A549 (cell line): Measurements from ENCODE around the gene NMNAT2. TPM values are rescaled to one million over a fixed set of nuclear protein-coding genes. Genes with fewer than 3 reads are reported as not detected.

Source experiments
- ATAC-seq, 2 experiments: fragments of 200-7000 bp in 1 of 2; fragments of >200 bp in 1 of 2; cut with Nextera tagmentation in 1 of 2; cut with Tn5 transposase in 1 of 2; 3 replicates each; pipeline versions ENCODE4 v1.8.0 to v1.9.1; 2018 to 2020; ENCODE audit warnings: mild to moderate bottlenecking in 1 of 2, moderate library complexity in 1 of 2
- CTCF ChIA-PET: fragments of 300-600 bp; sonication (Branson Sonifier 250); formaldehyde crosslinking; extraction: SDS; loops from one replicate; lab custom pipeline; 2021; ENCODE audit warnings: antibody characterized with exemption, inconsistent platforms; lab: Yijun Ruan, JAX
- POLR2A ChIA-PET: fragments of 350-600 bp; formaldehyde crosslinking; extraction: SDS; loops from one replicate; lab custom pipeline; 2021; ENCODE audit warnings: antibody characterized with exemption, inconsistent platforms; lab: Yijun Ruan, JAX
- DNase-seq, 2 experiments: peaks; one replicate each; pipeline versions ENCODE4 v3.0.0 to v3.0.0-alpha.2; 2011 to 2016; ENCODE audit warnings: low read depth in 1 of 2, low spot score in 1 of 2
- FAIRE-seq: peaks from 2 replicates; lab custom pipeline; 2011; peaks lifted over from hg19 to GRCh38; lab: Jason Lieb, UNC
- H3K27ac ChIP-seq, 2 experiments: fragments of >200 bp; sonication (Bioruptor Twin); formaldehyde crosslinking; 3 replicates each; pipeline ENCODE4 v1.5.1; 2016 to 2017
- H3K4me1 ChIP-seq: fragments of >200 bp; sonication (Bioruptor Twin); formaldehyde crosslinking; 3 replicates; pipeline ENCODE4 v1.6.1; 2016
- H3K4me2 ChIP-seq: fragments of >200 bp; sonication (Bioruptor Twin); formaldehyde crosslinking; 3 replicates; pipeline ENCODE4 v1.6.1; 2016
- H3K4me3 ChIP-seq: fragments of >200 bp; sonication (Bioruptor Twin); formaldehyde crosslinking; 3 replicates; pipeline ENCODE4 v1.5.1; 2016
- H3K9me3 ChIP-seq: fragments of >200 bp; sonication (Bioruptor Twin); formaldehyde crosslinking; 3 replicates; pipeline ENCODE4 v1.6.1; 2016
- ATOH8 ChIP-seq: fragments of 250-450 bp; sonication (Bioruptor Pico); IDR thresholded peaks from 2 replicates; pipeline ENCODE4 v1.5.0; 2020; ENCODE audit warnings: low read depth, mild to moderate bottlenecking, moderate library complexity
- BCL3 ChIP-seq: fragments of >200 bp; sonication (Bioruptor Twin); formaldehyde crosslinking; IDR thresholded peaks from 3 replicates; pipeline ENCODE4 v1.6.1; 2016
- CBX2 ChIP-seq: fragments of 200-600 bp; sonication (generic); IDR thresholded peaks from 2 replicates; pipeline ENCODE4 v1.6.1; 2016; ENCODE audit warnings: low read depth, mild to moderate bottlenecking, borderline replicate concordance
- CBX8 ChIP-seq: fragments of 200-600 bp; sonication (generic); IDR thresholded peaks from 2 replicates; pipeline ENCODE4 v1.6.1; 2016
- CEBPB ChIP-seq, 2 experiments: fragments of >200 bp in 1 of 2; sonication (Bioruptor Twin) in 1 of 2; formaldehyde crosslinking in 1 of 2; IDR thresholded peaks; 2 replicates each; pipeline ENCODE4 v1.6.1; 2012 to 2016
- CHD4 ChIP-seq: fragments of 200-600 bp; sonication (generic); IDR thresholded peaks from 2 replicates; pipeline ENCODE4 v1.6.1; 2016; ENCODE audit warnings: antibody characterized with exemption, mild to moderate bottlenecking, borderline replicate concordance
- EHF ChIP-seq: fragments of 250-450 bp; sonication (Bioruptor Pico); IDR thresholded peaks from 2 replicates; pipeline ENCODE4 v1.5.0; 2020; ENCODE audit warnings: mild to moderate bottlenecking
- EP300 ChIP-seq, 2 experiments: fragments of >200 bp; sonication (Bioruptor Twin); formaldehyde crosslinking; IDR thresholded peaks; 2 replicates in 1 of 2; 3 replicates in 1 of 2; pipeline ENCODE4 v1.6.1; 2016 to 2017
- FOSL2 ChIP-seq, 2 experiments: fragments of 450-650 bp in 1 of 2; fragments of >200 bp in 1 of 2; sonication (Bioruptor Twin) in 1 of 2; formaldehyde crosslinking; IDR thresholded peaks; 2 replicates each; pipeline versions ENCODE4 v1.5.0 to v1.6.1; 2016 to 2020; ENCODE audit warnings: mild to moderate bottlenecking in 1 of 2, moderate library complexity in 1 of 2
- HDAC2 ChIP-seq: fragments of 200-600 bp; sonication (generic); IDR thresholded peaks from 2 replicates; pipeline ENCODE4 v1.6.1; 2016
- HES2 ChIP-seq: fragments of >200 bp; sonication (Bioruptor Twin); formaldehyde crosslinking; IDR thresholded peaks from 2 replicates; pipeline ENCODE4 v1.6.1; 2016
- HEYL ChIP-seq: fragments of 250-450 bp; sonication (Bioruptor Pico); IDR thresholded peaks from 2 replicates; pipeline ENCODE4 v1.8.0; 2021; ENCODE audit warnings: mild to moderate bottlenecking, moderate library complexity
- HOXA7 ChIP-seq: fragments of 250-450 bp; sonication (Bioruptor Pico); IDR thresholded peaks from 2 replicates; pipeline ENCODE4 v1.5.0; 2020; ENCODE audit warnings: mild to moderate bottlenecking, moderate library complexity
- HOXB13 ChIP-seq: fragments of 250-450 bp; sonication (Bioruptor Pico); IDR thresholded peaks from 2 replicates; pipeline ENCODE4 v1.5.0; 2020; ENCODE audit warnings: low read depth, mild to moderate bottlenecking, moderate library complexity
- MAFK ChIP-seq: fragments of 450-650 bp; IDR thresholded peaks from 2 replicates; pipeline ENCODE4 v1.6.1; 2014; ENCODE audit not compliant: partially characterized antibody
- MAZ ChIP-seq: fragments of 150-350 bp; IDR thresholded peaks from 2 replicates; pipeline ENCODE4 v1.6.1; 2014; ENCODE audit warnings: antibody characterized with exemption, low read depth, low read length, borderline replicate concordance
- NPAS2 ChIP-seq: fragments of 250-450 bp; sonication (Bioruptor Pico); IDR thresholded peaks from 2 replicates; pipeline ENCODE4 v1.8.0; 2022; ENCODE audit warnings: mild to moderate bottlenecking, moderate library complexity, borderline replicate concordance
- NR3C1 ChIP-seq: fragments of >200 bp; sonication (Bioruptor Twin); formaldehyde crosslinking; IDR thresholded peaks from 3 replicates; pipeline ENCODE4 v1.6.1; 2017
- PHF8 ChIP-seq: fragments of 200-600 bp; sonication (generic); IDR thresholded peaks from 2 replicates; pipeline ENCODE4 v1.6.1; 2016; ENCODE audit warnings: low read depth, mild to moderate bottlenecking, antibody characterized with exemption, moderate library complexity, borderline replicate concordance
- POLR2A ChIP-seq: IDR thresholded peaks from 2 replicates; pipeline ENCODE4 v1.6.1; 2012; ENCODE audit warnings: mild to moderate bottlenecking, low read length
- REST ChIP-seq: fragments of 200-600 bp; sonication (generic); IDR thresholded peaks from 2 replicates; pipeline ENCODE4 v1.6.1; 2016; ENCODE audit warnings: antibody characterized with exemption, mild to moderate bottlenecking, moderate library complexity
- SREBF2 ChIP-seq: fragments of 450-650 bp; IDR thresholded peaks from 2 replicates; pipeline ENCODE4 v1.6.1; 2014; ENCODE audit warnings: mild to moderate bottlenecking, moderate library complexity
- TFCP2L1 ChIP-seq: fragments of 250-450 bp; sonication (Bioruptor Pico); IDR thresholded peaks from 2 replicates; pipeline ENCODE4 v1.5.0; 2021; ENCODE audit warnings: mild to moderate bottlenecking
- USF2 ChIP-seq: fragments of 450-650 bp; IDR thresholded peaks from 2 replicates; pipeline ENCODE4 v1.6.1; 2014; ENCODE audit warnings: antibody characterized with exemption
- ZC3H11A ChIP-seq: fragments of 450-650 bp; IDR thresholded peaks from 2 replicates; pipeline ENCODE4 v1.6.1; 2014; ENCODE audit warnings: antibody characterized with exemption, mild to moderate bottlenecking
- ZFP36 ChIP-seq: fragments of 450-650 bp; IDR thresholded peaks from 2 replicates; pipeline ENCODE4 v1.6.1; 2014; ENCODE audit warnings: borderline replicate concordance; ENCODE audit not compliant: partially characterized antibody
- WGBS: methylation state at CpG from one replicate; pipeline ENCODE4 v1.1.6; 2017; ENCODE audit errors: missing lambda C conversion rate; 5-methylcytosine and 5-hydroxymethylcytosine counted together
- polyA plus RNA-seq, 4 experiments: library from polyadenylated mRNA; depleted of rRNA in 3 of 4; stranded (reverse); fragments of >200 nt; fragmentation: RNase III in 1 of 4; extraction: RNeasy Plus Mini Kit Qiagen cat#74134 plus additional on column Dnase treatment in 1 of 4; gene quantifications; 2 replicates in 3 of 4; 3 replicates in 1 of 4; pipeline ENCODE4 v1.2.3, GENCODE V29; 2011 to 2017

NMNAT2 gene
- polyA plus RNA-seq, 2 of the 4 experiments (the other 2 are of a cell fraction) = 0.16 to 0.63 TPM

GRCh38 chr1:183291216-183291762 lies 126.9 kb downstream of the NMNAT2 start:
- WGBS = 72% methylated on average over 4 of the region's 5 CpGs
- Histone ChIP-seq H3K4me3 (no peak overlapping the region), H3K27ac (no peak overlapping the region), H3K4me1 (no peaks in the 10 kb centered on the region), H3K9me3 (no peaks in the 10 kb centered on the region)
- no peak for DNase-seq
- ATAC-seq = no peak
- ChIA-PET POLR2A (no interaction called here), CTCF (interaction anchor here (0.6 to 5.7 kb wide), 2 partner anchors 9 to 177 kb away, joined by 3 to 36 read pairs; no protein-coding TSS in a partner anchor)
- FAIRE-seq = no peak
- no peak for TF ChIP-seq POLR2A
- TF ChIP-seq, all 56 proteins: peak for 0
- H3K4me2 ChIP-seq = no peak overlapping the region

- no peaks in the 10 kb centered on the region for H3K9me3 ChIP-seq
- ChIA-PET POLR2A (no interaction called here), CTCF (interaction anchor here (1.0 to 5.7 kb wide), 2 partner anchors 9 to 12 kb away, joined by 3 to 36 read pairs; no protein-coding TSS in a partner anchor)
- TF ChIP-seq EHF (CRISPR knock-in tag) (no peak), ZFP36 (no peak), EP300 (IDR thresholded peaks at IDR 0.05) (no peak), MAFK (no peak), ZC3H11A (no peak), NPAS2 (no peak), CHD4 (no peak), HEYL (CRISPR knock-in tag) (no peak), NR3C1 (no peak), HES2 (no peak), HOXB13 (no peak), CBX8 (no peak), HOXA7 (no peak), SREBF2 (no peak)
- TF ChIP-seq, all 56 proteins: peak for 0
- H3K27ac ChIP-seq = no peak overlapping the region
- 66% methylated on average over 6 of the region's 6 CpGs for WGBS
- H3K4me1 ChIP-seq = no peaks in the 10 kb centered on the region
- H3K4me3 ChIP-seq = no peak overlapping the region
- no peak for FAIRE-seq
- no peak for ATAC-seq
- H3K4me2 ChIP-seq = no peak overlapping the region
- no peak for DNase-seq
These were observed 127.6 kb downstream of the NMNAT2 start for GRCh38 chr1:183290628-183291027.

GRCh38 chr1:183289051-183289496 lies 129.1 kb downstream of the NMNAT2 start:
- TF ChIP-seq MAZ (no peak), USF2 (no peak), REST (no peak), CEBPB (IDR thresholded peaks at IDR 0.05) (no peak), FOSL2 (IDR thresholded peaks at IDR 0.05) (no peak), FOSL2 (CRISPR knock-in tag; IDR thresholded peaks at IDR 0.05) (no peak), CBX2 (no peak), EHF (CRISPR knock-in tag) (no peak), HDAC2 (no peak), ATOH8 (CRISPR knock-in tag) (no peak), NPAS2 (no peak), BCL3 (no peak), TFCP2L1 (no peak), PHF8 (no peak)
- peak in 1 of 2 experiments; percentile 6; a peak in 1 of 6 replicates for ATAC-seq
- Histone ChIP-seq H3K4me1 (no peaks in the 10 kb centered on the region), H3K4me3 (no peak overlapping the region), H3K4me2 (no peak overlapping the region), H3K9me3 (no peaks in the 10 kb centered on the region), H3K27ac (no peak overlapping the region)
- POLR2A ChIA-PET = no interaction called here
- CTCF ChIA-PET = interaction anchor here (2.0 kb wide), 1 partner anchor 179 kb away, joined by 4 read pairs; no protein-coding TSS in a partner anchor
- FAIRE-seq = no peak
- no peak for DNase-seq
- 70% methylated on average over 9 of the region's 9 CpGs for WGBS
